Hematopoietic multipotent progenitor cell (in vitro differentiated cells): ENCODE measurements around the gene STAC3. TPM values are rescaled to one million over a fixed set of nuclear protein-coding genes. Genes with fewer than 3 reads are reported as not detected.
A peak's percentile ranks its signal among the peaks of the same experiment; 100 is the strongest.
"Not testable (repeated sequence)": the region's sequence is repeated elsewhere in the genome, so short reads cannot be mapped to it uniquely, and the experiment has no call there.

Experiments
- DNase-seq, 3 donors: peaks; one replicate each; pipeline ENCODE4 v3.0.0-alpha.2; 2011 to 2015; ENCODE audit warnings: low read depth in 2 of 3, low spot score in 2 of 3
- total RNA-seq: library from RNA; depleted of rRNA; stranded (reverse); fragments of >200 nt; gene quantifications from one replicate; pipeline ENCODE4 v1.2.3, GENCODE V29; 2012

The STAC3 gene
- 1.1 TPM for total RNA-seq

DNA sequence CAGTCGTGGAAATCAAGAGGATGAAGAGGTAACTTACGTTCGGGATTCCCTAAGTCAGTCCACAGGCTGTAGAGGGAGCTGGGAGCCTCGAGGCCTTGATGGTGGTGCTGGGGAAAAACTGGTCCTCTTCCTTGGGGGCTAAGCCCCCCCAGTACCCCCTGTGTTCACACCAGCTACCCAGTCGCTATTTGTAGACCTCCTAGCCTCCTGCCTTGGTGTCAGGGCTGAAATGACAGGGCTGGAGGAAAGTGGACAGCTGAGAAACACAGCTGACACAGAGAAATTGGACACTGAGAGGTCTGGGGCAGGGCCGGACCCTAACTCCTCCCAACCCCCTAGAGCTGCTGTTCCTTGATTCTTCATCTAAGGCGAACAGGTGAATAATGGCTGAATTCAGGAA lies at the start of gene STAC3:
Gene STAC3, minus strand, starts transcription at position 232 of the 400 bp plus-strand sequence. CDS start 1,551 bp downstream, outside the sequence.
- no peak for DNase-seq

DNA sequence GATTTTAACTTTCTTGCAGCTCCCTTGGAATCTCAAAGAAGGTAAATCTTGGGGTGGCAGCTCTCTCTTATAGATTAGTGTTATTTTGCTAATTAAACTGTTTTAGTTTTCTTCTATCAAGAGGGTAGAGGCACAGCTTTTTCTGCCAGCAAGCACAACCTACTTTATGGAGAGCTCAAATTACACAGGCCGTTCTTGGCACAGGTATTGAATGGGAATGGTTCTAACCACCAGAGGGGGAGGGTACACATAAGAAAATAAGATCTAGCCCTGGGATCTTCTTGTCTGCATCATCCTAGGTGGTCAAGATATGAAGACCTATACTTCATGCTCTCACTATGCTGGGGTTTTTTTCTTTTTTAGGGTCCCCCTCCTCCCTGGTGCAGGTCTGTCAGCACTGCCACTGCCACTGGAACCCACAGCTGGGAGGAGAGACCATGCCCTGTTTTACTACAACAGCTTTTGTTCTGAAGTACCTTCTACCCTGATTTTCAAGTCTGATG lies 48.6 kb upstream of the STAC3 start:
- no peak for DNase-seq

DNA sequence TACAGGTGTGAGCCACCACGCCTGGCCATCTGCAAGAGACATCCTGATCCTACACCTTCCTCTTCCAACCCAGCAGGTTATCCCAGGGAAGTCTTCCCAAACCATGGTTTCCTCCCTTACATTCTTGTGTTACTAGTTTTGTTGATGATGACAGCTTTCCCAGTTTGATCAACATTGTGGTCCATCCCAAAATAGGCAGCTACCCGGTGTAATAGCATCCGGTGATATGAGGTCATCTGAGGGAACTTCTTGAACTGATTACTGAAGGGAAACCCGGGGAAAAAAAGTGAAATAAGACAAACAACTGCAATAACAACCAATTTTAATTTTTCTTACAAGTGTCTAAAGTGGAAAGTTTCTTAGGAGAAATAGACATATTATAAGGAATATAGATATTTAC lies 45.3 kb upstream of the STAC3 start:
- DNase-seq, result no peak

DNA sequence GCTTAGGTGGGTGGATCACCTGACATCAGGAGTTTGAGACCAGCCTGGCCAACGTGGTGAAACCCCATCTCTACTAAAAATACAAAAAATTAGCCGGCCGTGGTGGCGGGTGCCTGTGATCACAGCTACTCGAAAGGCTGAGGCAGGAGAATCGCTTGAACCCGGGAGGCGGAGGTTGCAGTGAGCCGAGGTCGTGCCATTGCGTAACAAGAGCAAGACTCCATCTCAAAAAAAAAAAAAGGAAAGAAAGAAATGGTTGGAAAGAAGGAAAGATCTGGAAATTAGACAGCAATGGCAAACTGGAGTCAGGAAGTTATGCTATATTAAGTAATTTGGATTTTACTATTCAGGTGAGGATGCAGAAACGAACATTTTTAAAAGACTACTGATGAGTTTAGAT lies 31.1 kb upstream of the STAC3 start:
- not testable (repeated sequence) for DNase-seq

- DNase-seq, result peak in 2 of 3 donors; percentile 41 to 46
Observed at GRCh38 chr12:57280211-57281062, 29.4 kb upstream of the STAC3 start.

DNA sequence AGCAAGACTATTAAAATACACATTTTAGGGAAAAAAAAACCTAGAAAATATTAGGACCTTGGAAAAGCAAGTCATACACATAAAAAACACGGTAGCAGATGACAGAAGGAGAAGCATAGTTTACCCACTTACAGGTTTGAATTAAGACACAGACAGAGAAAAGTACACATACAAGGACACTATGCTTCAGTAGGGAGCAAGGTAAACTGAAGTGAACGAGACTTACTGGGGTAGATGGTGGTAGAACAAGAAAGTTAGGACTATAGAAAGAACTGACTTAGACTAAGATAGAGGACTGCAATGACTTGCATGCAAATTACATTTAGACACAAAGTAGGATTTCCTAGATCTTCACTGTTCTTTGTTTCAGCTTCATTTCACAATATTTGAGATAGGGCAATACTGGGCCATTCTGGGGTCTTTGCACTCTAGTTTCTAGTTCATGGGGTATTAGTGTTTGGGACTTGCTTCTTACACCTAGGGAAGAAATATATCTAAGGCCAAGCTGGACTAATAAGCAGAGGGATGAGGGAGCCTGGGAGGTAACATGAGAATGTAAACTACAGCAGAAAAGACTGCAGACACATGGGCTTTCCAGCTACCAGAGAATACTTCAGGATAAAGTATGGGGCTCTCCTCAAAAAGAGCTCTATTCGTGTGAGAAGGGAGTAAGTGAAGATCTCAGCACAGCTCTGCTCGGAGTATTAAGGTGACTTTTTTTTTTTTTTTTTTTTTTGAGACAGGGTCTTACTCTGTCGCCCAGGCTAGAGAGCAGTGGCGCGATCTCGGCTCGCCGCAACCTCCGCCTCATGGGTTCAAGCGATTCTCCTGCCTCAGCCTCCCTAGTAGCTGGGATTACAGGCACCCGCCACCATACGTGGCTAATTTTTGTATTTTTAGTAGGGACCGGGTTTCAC lies 27.7 kb upstream of the STAC3 start:
- DNase-seq, result no peak

DNA sequence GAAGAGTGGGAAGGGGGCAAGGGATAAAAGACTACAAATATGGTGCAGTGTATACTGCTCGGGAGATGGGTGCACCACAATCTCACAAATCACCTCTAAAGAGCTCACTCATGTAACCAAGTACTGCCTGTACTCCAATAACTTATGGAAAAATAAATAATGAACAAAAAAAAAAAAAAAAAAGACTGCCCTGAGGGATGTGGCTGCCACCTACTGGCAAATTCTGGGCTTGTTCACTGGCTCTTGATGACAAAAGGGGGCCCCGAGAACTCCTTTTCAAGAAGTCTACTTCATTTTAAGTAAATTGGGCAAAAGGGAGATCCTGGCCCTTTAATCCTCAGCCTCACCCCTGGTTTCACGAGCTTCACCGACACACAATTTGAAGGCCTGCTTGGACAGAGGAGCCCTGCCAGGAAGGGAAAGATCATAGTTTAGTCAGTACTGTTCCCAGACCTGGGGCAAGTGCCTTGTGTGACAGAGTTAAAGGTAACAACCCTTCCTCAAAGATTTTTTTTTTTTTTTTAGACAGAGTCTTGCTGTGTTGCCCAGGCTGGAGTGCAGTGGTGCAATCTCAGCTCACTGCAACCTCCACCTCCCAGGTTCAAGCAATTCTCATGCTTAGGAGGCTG lies 26.1 kb upstream of the STAC3 start:
- DNase-seq, result peak in 2 of 3 donors; percentile 37 to 54

GRCh38 chr12:57276233-57276632 lies 25.2 kb upstream of the STAC3 start:
- DNase-seq, result not testable (repeated sequence)

- no peak for DNase-seq
Observed at GRCh38 chr12:57273516-57273915, 22.5 kb upstream of the STAC3 start.

DNA sequence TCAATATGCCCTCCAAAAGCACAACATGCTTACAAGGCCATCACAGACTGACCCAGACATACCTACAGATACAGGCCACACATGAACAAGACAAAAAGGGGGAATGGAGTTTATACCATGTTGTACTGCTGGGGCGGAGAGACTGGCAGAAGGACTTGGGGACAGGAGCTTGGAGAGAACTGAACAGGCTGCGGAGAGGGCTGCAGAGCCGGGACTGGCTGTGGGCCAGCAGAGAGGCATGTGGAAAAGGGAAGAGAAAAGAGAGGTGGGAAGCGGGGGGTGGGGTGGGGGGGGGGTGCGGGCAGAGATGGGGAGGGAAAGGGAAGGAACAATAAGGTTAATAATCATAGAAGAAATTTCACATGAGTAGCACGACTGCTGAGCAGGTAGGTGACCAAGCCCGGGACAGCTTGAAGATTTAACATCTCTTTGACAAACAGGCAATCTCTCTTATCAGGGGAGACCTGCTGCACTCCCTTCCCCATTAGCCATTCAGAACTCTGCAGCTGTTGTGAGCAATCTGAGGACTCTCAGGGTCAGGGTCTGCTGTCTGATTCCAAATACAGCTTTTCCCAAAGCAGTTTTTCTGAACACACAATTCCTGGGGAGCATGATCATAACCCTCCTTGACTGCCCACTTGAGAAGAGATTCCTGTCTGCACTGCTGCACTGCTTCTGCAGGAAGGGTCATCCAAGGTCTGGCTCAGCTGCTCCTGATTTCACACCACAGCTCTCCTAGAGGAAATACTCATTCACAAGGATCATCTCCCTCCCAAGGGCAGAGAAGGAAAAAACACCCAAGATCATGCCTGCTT lies 21.6 kb upstream of the STAC3 start:
- DNase-seq, result no peak

GRCh38 chr12:57270966-57271470 lies 20.0 kb upstream of the STAC3 start:
- DNase-seq, result peak in 1 of 3 donors; percentile 11

- peak in 1 of 3 donors; percentile 36 for DNase-seq
Observed at GRCh38 chr12:57268264-57268663, 17.3 kb upstream of the STAC3 start.

GRCh38 chr12:57266681-57267080 lies 15.7 kb upstream of the STAC3 start:
- no peak for DNase-seq

GRCh38 chr12:57263096-57263495 lies 12.1 kb upstream of the STAC3 start:
- DNase-seq, result no peak

- DNase-seq, result no peak
Observed at GRCh38 chr12:57262126-57262822, 11.3 kb upstream of the STAC3 start.

GRCh38 chr12:57261428-57261865 lies 10.5 kb upstream of the STAC3 start:
- no peak for DNase-seq

DNA sequence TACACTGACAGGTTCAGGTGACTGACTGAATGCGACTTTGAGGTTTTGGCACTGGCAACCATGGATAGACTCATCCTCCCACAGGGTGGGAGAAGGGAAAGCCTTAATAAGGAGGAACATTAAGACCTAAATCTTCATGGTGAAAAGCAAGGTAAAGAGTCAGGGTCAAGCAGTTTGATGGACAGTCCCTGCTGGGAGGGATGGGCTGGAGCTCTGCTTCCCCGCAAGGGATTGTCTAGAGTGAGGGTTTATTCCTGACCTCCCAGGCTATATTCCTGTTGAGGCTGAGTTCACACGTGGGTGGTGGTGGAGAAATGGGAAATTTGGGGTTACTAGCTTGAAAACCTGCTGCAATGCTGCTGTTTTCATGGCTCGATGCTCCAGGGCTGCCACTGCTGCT lies 9.4 kb upstream of the STAC3 start:
- DNase-seq, result no peak

GRCh38 chr12:57258977-57259970 lies 8.3 kb upstream of the STAC3 start:
- DNase-seq, result no peak
